GM12878 (cell line): ENCODE measurements around the gene FIGNL2. TPM values are rescaled to one million over a fixed set of nuclear protein-coding genes. Genes with fewer than 3 reads are reported as not detected.

Experiments used
- ASH2L ChIP-seq: fragments of 300-600, 200-600 bp; sonication (generic); IDR thresholded peaks from 2 replicates; pipeline ENCODE4 v1.6.1; 2017; ENCODE audit warnings: low read depth, mild to moderate bottlenecking, borderline replicate concordance
- BRCA1 ChIP-seq: IDR thresholded peaks from 2 replicates; pipeline ENCODE4 v1.6.1; 2011; ENCODE audit warnings: low read depth, low read length, improper control_type of control experiment
- CHD1 ChIP-seq: IDR thresholded peaks from 2 replicates; pipeline ENCODE4 v1.6.1; 2012; ENCODE audit warnings: low read depth, low read length, improper control_type of control experiment
- E4F1 ChIP-seq: fragments of 450-650 bp; IDR thresholded peaks from 2 replicates; pipeline ENCODE4 v1.6.1; 2018; ENCODE audit warnings: borderline replicate concordance, mild to moderate bottlenecking; ENCODE audit not compliant: partially characterized antibody
- ZBTB4 ChIP-seq: fragments of 450-650 bp; formaldehyde crosslinking; IDR thresholded peaks from 2 replicates; pipeline ENCODE4 v1.4.0; 2022; ENCODE audit warnings: mild to moderate bottlenecking, moderate library complexity
- ZNF687 ChIP-seq: fragments of 450-650 bp; IDR thresholded peaks from 2 replicates; pipeline ENCODE4 v1.6.1; 2017; ENCODE audit warnings: mild to moderate bottlenecking, moderate library complexity
- polyA plus RNA-seq, 11 experiments: library from polyadenylated mRNA; depleted of rRNA in 4 of 11; unstranded in 6 of 11; stranded (reverse) in 5 of 11; fragments of >200 nt; fragmentation: Nextera tagmentation in 4 of 11; fragmentation: Illumina TruSeq in 1 of 11; extraction: Ambion mirVana in 4 of 11; extraction: Trizol in 1 of 11; gene quantifications; 1 replicate in 1 of 11; 2 replicates in 10 of 11; pipeline versions ENCODE4 v1.2.1 to v1.2.3, GENCODE V29; 2011 to 2016; ENCODE audit warnings: inconsistent platforms in 2 of 11, missing spikeins in 2 of 11, low read depth in 1 of 11
- total RNA-seq, 4 experiments: library from RNA; depleted of rRNA in 3 of 4; stranded (reverse); fragments of >200 nt in 3 of 4; fragmentation: Illumina TruSeq in 1 of 4; extraction: Trizol in 1 of 4; gene quantifications; 2 replicates each; pipeline versions ENCODE4 v1.2.1 to v1.2.3, GENCODE V29; 2013 to 2021

The FIGNL2 gene
- total and polyA plus RNA-seq, 10 of the 15 experiments (the other 5 are each of a cell fraction or from before 2014, with no cell fraction given) = not detected

GRCh38 chr12:51801027-51801426 lies 47.5 kb downstream of the FIGNL2 start (continued):
- TF ChIP-seq ZBTB4 (no peak), ZNF687 (no peak), ASH2L (no peak), E4F1 (no peak), BRCA1 (no peak), CHD1 (no peak)
